Adrenal gland (tissue), 12 donors: ENCODE results near the gene PRKCH. TPM values are rescaled to one million over a fixed set of nuclear protein-coding genes. Genes with fewer than 3 reads are reported as not detected.

Experiments used
- DNase-seq, 7 donors: peaks; one replicate each; pipeline ENCODE4 v3.0.0-alpha.2; 2019 to 2020
- H3K27ac ChIP-seq, 5 donors: fragments of 200-600 bp; sonication (generic) in 4 of 5; 1 replicate in 3 of 5; 2 replicates in 2 of 5; pipeline versions ENCODE4 v1.5.1 to v1.8.0; 2016 to 2020; ENCODE audit warnings: mild to moderate bottlenecking in 1 of 5
- H3K27me3 ChIP-seq: fragments of 200-600 bp; 2 replicates; pipeline ENCODE4 v1.8.0; 2021
- H3K36me3 ChIP-seq, 2 donors: fragments of 200-600 bp; replicated peaks in 1 of 2; 1 replicate in 1 of 2; 2 replicates in 1 of 2; pipeline versions ENCODE4 v1.5.1 to v1.8.0; 2018 to 2022
- H3K4me1 ChIP-seq, 2 donors: fragments of 200-600 bp; replicated peaks in 1 of 2; 1 replicate in 1 of 2; 2 replicates in 1 of 2; pipeline versions ENCODE4 v1.5.1 to v1.8.0; 2018 to 2021
- H3K4me3 ChIP-seq, 4 donors: fragments of 200-600 bp; sonication (generic) in 3 of 4; one replicate each; pipeline ENCODE4 v1.5.1; 2016 to 2018
- H3K9me3 ChIP-seq, 3 donors: fragments of 200-600 bp; sonication (generic) in 1 of 3; replicated peaks in 1 of 3; 1 replicate in 2 of 3; 2 replicates in 1 of 3; pipeline versions ENCODE4 v1.5.1 to v1.8.0; 2016 to 2021
- POLR2A ChIP-seq, 2 donors: fragments of 450-650 bp; IDR thresholded peaks; one replicate each; pipeline ENCODE4 v1.6.1; 2017; ENCODE audit warnings: antibody characterized with exemption in 2 of 2, mild to moderate bottlenecking in 2 of 2, moderate library complexity in 1 of 2
- WGBS, 4 donors: extraction: QIAGEN DNeasy Blood & Tissue Kit in 2 of 4; methylation state at CpG; one replicate each; pipeline versions ENCODE4 v1.1.5 to v1.1.7; 2013 to 2017; 5-methylcytosine and 5-hydroxymethylcytosine counted together
- intact Hi-C, 2 donors: fragments of 100-400 bp; cut with DNase I; formaldehyde crosslinking; loops; one replicate each; pipeline versions ENCODE4 v1.14.1 to v1.15.0; 2022 to 2023
- polyA plus RNA-seq, 3 donors: library from polyadenylated mRNA; stranded (reverse); fragments of 200-250 nt in 2 of 3; fragments of 350-450 nt in 1 of 3; fragmentation: Illumina TruSeq in 1 of 3; extraction: RNeasy Lipid Tissue Mini Kit (QIAGEN cat#74804) in 1 of 3; gene quantifications; one replicate each; pipeline ENCODE4 v1.2.3, GENCODE V29; 2013 to 2014
- total RNA-seq, 9 donors: library from RNA; depleted of rRNA in 4 of 9; stranded (reverse); fragments of >200 nt in 4 of 9; fragments of 120-200 nt in 1 of 9; fragmentation: NEBNext Ultra II Directional in 1 of 9; extraction: Animal tissue kit (Norgen Biotek cat#: 25700) in 1 of 9; gene quantifications; one replicate each; pipeline versions ENCODE4 v1.1.0 to v1.2.4, GENCODE V29; 2013 to 2023
- TF ChIP-seq, protein P1 (sequence below), 6 experiments: fragments of 450-650 bp in 4 of 6; fragments of 200-600 bp in 2 of 6; sonication (generic) in 1 of 6; IDR thresholded peaks; 1 replicate in 5 of 6; 2 replicates in 1 of 6; pipeline versions ENCODE4 v1.5.1 to v1.8.0; 2016 to 2021; ENCODE audit warnings: antibody characterized with exemption in 6 of 6, mild to moderate bottlenecking in 2 of 6, moderate library complexity in 1 of 6
- donor health status: healthy with polysubstance abuse.
- donor health status: Bipolar disorder and iron deficiency.
- donor health status: DM: yes; HTN: yes; CAD: no.
- donor health status: DM: no; HTN: no; CAD: no.
- donor health status: DM: no; HTN: no; CAD: no.
- donor health status: DM: yes; HTN: yes; CAD: no.

Gene PRKCH
- total and polyA plus RNA-seq, 12 donors: 7.8 to 28.1 (median 17.0) TPM

DNA sequence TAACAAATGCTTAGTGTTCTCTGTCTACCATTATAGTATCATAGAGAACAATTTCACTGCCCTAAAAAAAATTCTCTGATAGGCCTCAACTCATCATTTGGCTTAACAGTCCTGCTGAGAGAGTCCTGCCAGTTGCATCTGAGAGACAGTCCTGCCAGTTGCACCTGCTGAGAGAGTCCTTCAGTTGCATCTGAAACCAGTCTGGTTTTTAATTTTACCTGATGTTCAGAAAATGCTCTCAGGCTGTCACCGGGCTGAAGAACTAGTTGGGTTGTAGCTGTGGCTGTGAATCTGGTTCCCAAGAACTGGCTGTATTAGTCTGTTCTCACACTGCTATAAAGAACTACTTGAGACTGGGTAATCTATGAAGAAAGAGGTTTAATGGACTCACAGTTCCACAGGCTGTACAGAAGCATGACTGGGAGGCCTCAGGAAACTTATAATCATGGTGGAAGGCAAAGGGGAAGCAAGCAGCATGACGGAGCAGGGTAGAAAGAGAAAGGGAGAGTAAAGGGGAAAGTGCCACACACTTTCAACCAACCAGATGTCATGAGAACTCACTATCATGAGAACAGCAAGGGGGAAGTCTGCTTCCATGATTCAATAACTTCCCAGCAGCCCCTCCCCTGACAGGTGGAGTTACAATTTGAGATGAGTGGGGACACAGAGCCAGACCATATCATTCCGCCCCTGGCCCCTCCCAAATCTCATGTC lies 51.6 kb downstream of the PRKCH start:
- H3K9me3 ChIP-seq: peaks cover 0 to 5% (median 0%) of the 10 kb centered on the region in 3 donors
- no peak overlapping the region for H3K27ac ChIP-seq
- no peak for DNase-seq
- H3K4me3 ChIP-seq: no peak overlapping the region
- H3K27me3 ChIP-seq: no peaks in the 10 kb centered on the region
- no peaks in the 10 kb centered on the region for H3K36me3 ChIP-seq
- intact Hi-C loops: no loop called here
- 85 to 92% (median 89%) methylated on average over 3 of the region's 3 CpGs for WGBS, 4 donors
- no peaks in the 10 kb centered on the region for H3K4me1 ChIP-seq
- no peak for TF ChIP-seq POLR2A (IDR thresholded peaks at IDR 0.05)
- TF ChIP-seq, protein P1, sequence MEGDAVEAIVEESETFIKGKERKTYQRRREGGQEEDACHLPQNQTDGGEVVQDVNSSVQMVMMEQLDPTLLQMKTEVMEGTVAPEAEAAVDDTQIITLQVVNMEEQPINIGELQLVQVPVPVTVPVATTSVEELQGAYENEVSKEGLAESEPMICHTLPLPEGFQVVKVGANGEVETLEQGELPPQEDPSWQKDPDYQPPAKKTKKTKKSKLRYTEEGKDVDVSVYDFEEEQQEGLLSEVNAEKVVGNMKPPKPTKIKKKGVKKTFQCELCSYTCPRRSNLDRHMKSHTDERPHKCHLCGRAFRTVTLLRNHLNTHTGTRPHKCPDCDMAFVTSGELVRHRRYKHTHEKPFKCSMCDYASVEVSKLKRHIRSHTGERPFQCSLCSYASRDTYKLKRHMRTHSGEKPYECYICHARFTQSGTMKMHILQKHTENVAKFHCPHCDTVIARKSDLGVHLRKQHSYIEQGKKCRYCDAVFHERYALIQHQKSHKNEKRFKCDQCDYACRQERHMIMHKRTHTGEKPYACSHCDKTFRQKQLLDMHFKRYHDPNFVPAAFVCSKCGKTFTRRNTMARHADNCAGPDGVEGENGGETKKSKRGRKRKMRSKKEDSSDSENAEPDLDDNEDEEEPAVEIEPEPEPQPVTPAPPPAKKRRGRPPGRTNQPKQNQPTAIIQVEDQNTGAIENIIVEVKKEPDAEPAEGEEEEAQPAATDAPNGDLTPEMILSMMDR (IDR thresholded peaks at IDR 0.05): no peak

- H3K4me3 ChIP-seq: no peak overlapping the region
- TF ChIP-seq POLR2A (IDR thresholded peaks at IDR 0.05): no peak
- TF ChIP-seq, protein P1 (IDR thresholded peaks at IDR 0.05): no peak
- H3K27me3 ChIP-seq: no peaks in the 10 kb centered on the region
- no peak for DNase-seq
- 79 to 93% (median 88%) methylated on average over 2 to 3 of the region's 3 CpGs for WGBS, 4 donors
- H3K27ac ChIP-seq: no peak overlapping the region
- peaks cover 0 to 5% (median 0%) of the 10 kb centered on the region in 3 donors for H3K9me3 ChIP-seq
- H3K36me3 ChIP-seq: no peaks in the 10 kb centered on the region
- intact Hi-C loops: no loop called here
- H3K4me1 ChIP-seq: no peaks in the 10 kb centered on the region
These were observed 52.9 kb downstream of the PRKCH start for GRCh38 chr14:61374284-61374683.

GRCh38 chr14:61375218-61375617 lies 53.8 kb downstream of the PRKCH start:
- Histone ChIP-seq H3K4me3 (no peak overlapping the region), H3K27me3 (no peaks in the 10 kb centered on the region), H3K4me1 (no peaks in the 10 kb centered on the region), H3K9me3 (peaks cover 0 to 5% (median 0%) of the 10 kb centered on the region in 3 donors), H3K27ac (no peak overlapping the region), H3K36me3 (no peaks in the 10 kb centered on the region)
- intact Hi-C loops: no loop called here
- no peak for DNase-seq
- WGBS, 4 donors: 84 to 93% (median 87%) methylated on average over 3 of the region's 3 CpGs
- TF ChIP-seq, protein P1 (IDR thresholded peaks at IDR 0.05): no peak
- TF ChIP-seq POLR2A (IDR thresholded peaks at IDR 0.05): no peak

DNA sequence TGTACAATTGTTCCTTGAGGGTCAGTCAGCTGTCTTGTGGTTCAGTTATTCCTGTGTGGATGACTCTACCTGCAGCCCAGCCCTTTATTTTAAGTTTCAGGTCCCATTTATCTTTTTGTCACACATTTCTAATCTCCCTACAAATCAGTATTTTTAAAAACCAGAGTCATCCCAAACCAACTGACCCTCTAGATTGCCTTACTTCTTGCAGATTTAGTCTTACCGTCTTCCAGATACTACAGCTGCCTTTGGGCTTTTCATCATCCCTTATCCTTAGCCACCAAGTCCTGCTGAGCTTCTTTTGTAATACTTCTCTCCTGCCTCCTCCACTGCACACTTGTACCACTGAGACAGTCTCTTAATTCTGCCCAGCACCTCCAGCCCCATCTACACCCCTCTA lies 54.9 kb downstream of the PRKCH start:
- Histone ChIP-seq H3K27ac (no peak overlapping the region), H3K4me1 (no peaks in the 10 kb centered on the region), H3K4me3 (no peak overlapping the region), H3K9me3 (peaks cover 0 to 5% (median 0%) of the 10 kb centered on the region in 3 donors), H3K36me3 (no peaks in the 10 kb centered on the region), H3K27me3 (no peaks in the 10 kb centered on the region)
- no peak for TF ChIP-seq POLR2A (IDR thresholded peaks at IDR 0.05)
- TF ChIP-seq, protein P1 (IDR thresholded peaks at IDR 0.05): no peak
- intact Hi-C loops: no loop called here
- WGBS, 4 donors: 81 to 94% (median 88%) methylated on average over 1 of the region's 1 CpG
- DNase-seq: no peak
